Panc1 (cell line): ENCODE data around the gene KLF5. TPM values are rescaled to one million over a fixed set of nuclear protein-coding genes. Genes with fewer than 3 reads are reported as not detected.

Source experiments
- ATAC-seq: fragments of 200-7000 bp; cut with Tn5 transposase; 2 replicates; pipeline ENCODE4 v1.9.1; 2020; ENCODE audit warnings: mild to moderate bottlenecking, moderate library complexity
- BruUV-seq: library from RNA; stranded (reverse); fragments of 400-500 nt; replicated peaks from 2 replicates; lab custom pipeline; 2021; lab: Mats Ljungman, UMichigan
- CTCF ChIA-PET: fragments of 300-600 bp; sonication (Branson Sonifier 250); formaldehyde crosslinking; loops from one replicate; lab custom pipeline; 2022; ENCODE audit warnings: antibody characterized with exemption; lab: Charles Lee
- POLR2A ChIA-PET: fragments of 300-600 bp; sonication (Branson Sonifier 250); formaldehyde crosslinking; loops from one replicate; lab custom pipeline; 2022; ENCODE audit warnings: antibody characterized with exemption; lab: Charles Lee
- DNase-seq: peaks from one replicate; pipeline ENCODE4 v3.0.0-alpha.2; 2010; ENCODE audit warnings: low read depth, low spot score
- H3K27ac ChIP-seq: 2 replicates; pipeline ENCODE4 v1.5.1; 2011; ENCODE audit warnings: mild to moderate bottlenecking, low read length, inconsistent platforms
- H3K27me3 ChIP-seq: fragments of 200-500 bp; sonication (Bioruptor generic); 2 replicates; pipeline ENCODE4 v1.6.0; 2014; ENCODE audit warnings: low read length, inconsistent platforms; ENCODE audit not compliant: control insufficient read depth, insufficient read depth
- H3K36me3 ChIP-seq: fragments of 200-500 bp; sonication (Bioruptor generic); 2 replicates; pipeline ENCODE4 v1.5.1; 2014; ENCODE audit warnings: inconsistent platforms, mild to moderate bottlenecking, low read length, moderate library complexity; ENCODE audit not compliant: control insufficient read depth, insufficient read depth
- H3K4me1 ChIP-seq: 2 replicates; pipeline ENCODE4 v1.5.1; 2011; ENCODE audit warnings: inconsistent platforms, mild to moderate bottlenecking, low read length, moderate library complexity; ENCODE audit not compliant: control insufficient read depth, insufficient read depth
- H3K4me3 ChIP-seq, 2 experiments: 2 replicates each; pipeline ENCODE4 v1.5.1; 2011 to 2012; ENCODE audit warnings: low read depth in 2 of 2, low read length in 2 of 2, mild to moderate bottlenecking in 2 of 2, inconsistent platforms in 1 of 2, moderate library complexity in 1 of 2
- H3K9me3 ChIP-seq: fragments of 200-500 bp; sonication (Bioruptor generic); 2 replicates; pipeline ENCODE4 v1.5.1; 2014; ENCODE audit warnings: low read depth, mild to moderate bottlenecking, inconsistent platforms, low read length, moderate library complexity; ENCODE audit not compliant: control insufficient read depth, insufficient read depth
- POLR2AphosphoS5 ChIP-seq: IDR thresholded peaks from 2 replicates; pipeline ENCODE4 v1.6.1; 2012; ENCODE audit warnings: mild to moderate bottlenecking, low read depth, low read length, moderate library complexity
- SIN3A ChIP-seq: IDR thresholded peaks from 2 replicates; pipeline ENCODE4 v1.6.1; 2012; ENCODE audit warnings: low read depth, mild to moderate bottlenecking, low read length, moderate library complexity, borderline replicate concordance; ENCODE audit not compliant: insufficient read depth
- TCF7L2 ChIP-seq: IDR thresholded peaks from 2 replicates; pipeline ENCODE4 v1.6.1; 2011; ENCODE audit warnings: mild to moderate bottlenecking, low read depth, low read length, inconsistent platforms
- in situ Hi-C: cut with HindIII; loops from 2 replicates; pipeline ENCODE4 v1.10.0; 2016; ENCODE audit warnings: low sequenced_read_pairs, low pct_unique_long_range_greater_than_20kb
- intact Hi-C: fragments of 100-400 bp; cut with micrococcal nuclease; formaldehyde crosslinking; loops from one replicate; pipeline ENCODE4 v1.10.0; 2022; ENCODE audit not compliant: unreplicated experiment
- total RNA-seq: library from RNA; stranded (reverse); gene quantifications from one replicate; pipeline ENCODE4 v1.2.1, GENCODE V29; 2021; ENCODE audit not compliant: unreplicated experiment
- TF ChIP-seq, protein P1 (sequence below), 2 experiments: IDR thresholded peaks; 2 replicates each; pipeline ENCODE4 v1.6.1; 2011 to 2012; ENCODE audit warnings: low read depth in 2 of 2, control low read depth in 1 of 2, low read length in 1 of 2, mild to moderate bottlenecking in 1 of 2, moderate library complexity in 1 of 2; ENCODE audit not compliant: insufficient read depth in 1 of 2
- TF ChIP-seq, protein P2 (sequence below): fragments of 450-650 bp; IDR thresholded peaks from 2 replicates; pipeline ENCODE4 v1.5.1; 2017; ENCODE audit warnings: mild to moderate bottlenecking

The KLF5 gene
- total RNA-seq, 1 experiment from 2014 or later: 1.5 TPM

DNA sequence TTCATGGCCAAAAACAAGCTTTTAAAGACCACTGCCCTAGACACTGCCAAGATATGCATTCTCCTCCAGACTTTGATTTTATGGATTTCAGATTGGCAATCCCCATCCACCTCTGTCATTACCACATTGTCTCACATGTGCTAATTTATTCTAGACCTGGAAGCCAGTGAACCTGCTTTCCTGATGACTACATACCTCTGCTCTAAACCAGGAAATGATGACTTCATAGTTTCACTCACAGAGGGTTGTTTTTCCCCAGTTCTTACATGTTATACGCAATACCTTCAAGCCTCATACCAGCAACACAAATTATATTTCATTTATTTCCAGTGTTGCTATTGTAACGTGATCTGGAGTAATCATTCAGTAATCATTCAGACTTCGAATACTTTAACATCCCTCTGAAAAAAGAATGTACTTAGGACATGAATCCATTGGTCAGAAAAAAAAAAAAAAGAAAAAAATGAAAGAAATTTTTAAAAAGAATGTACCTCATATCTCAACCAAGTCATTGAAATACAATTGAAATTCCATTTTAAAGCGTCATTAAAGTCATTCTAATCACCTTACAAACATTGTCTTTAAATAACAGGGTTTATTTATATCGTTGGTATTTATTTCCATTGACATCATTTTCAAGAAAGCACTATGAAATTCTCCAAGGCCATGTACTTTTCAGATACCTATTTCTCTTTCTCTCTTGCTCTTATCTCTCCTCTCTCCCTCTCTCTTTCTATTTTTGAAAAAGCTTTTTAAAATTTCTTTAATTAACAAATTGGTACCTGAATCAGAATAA lies 33.4 kb upstream of the KLF5 start:
- Histone ChIP-seq H3K36me3 (no peaks in the 10 kb centered on the region), H3K9me3 (no peaks in the 10 kb centered on the region), H3K4me1 (no peaks in the 10 kb centered on the region), H3K4me3 (no peak overlapping the region), H3K27ac (no peak overlapping the region), H3K27me3 (no peaks in the 10 kb centered on the region)
- POLR2A ChIA-PET: no interaction called here
- BruUV-seq: no TSS peak
- TF ChIP-seq SIN3A (no peak), TCF7L2 (no peak), POLR2AphosphoS5 (no peak)
- TF ChIP-seq, protein P1, sequence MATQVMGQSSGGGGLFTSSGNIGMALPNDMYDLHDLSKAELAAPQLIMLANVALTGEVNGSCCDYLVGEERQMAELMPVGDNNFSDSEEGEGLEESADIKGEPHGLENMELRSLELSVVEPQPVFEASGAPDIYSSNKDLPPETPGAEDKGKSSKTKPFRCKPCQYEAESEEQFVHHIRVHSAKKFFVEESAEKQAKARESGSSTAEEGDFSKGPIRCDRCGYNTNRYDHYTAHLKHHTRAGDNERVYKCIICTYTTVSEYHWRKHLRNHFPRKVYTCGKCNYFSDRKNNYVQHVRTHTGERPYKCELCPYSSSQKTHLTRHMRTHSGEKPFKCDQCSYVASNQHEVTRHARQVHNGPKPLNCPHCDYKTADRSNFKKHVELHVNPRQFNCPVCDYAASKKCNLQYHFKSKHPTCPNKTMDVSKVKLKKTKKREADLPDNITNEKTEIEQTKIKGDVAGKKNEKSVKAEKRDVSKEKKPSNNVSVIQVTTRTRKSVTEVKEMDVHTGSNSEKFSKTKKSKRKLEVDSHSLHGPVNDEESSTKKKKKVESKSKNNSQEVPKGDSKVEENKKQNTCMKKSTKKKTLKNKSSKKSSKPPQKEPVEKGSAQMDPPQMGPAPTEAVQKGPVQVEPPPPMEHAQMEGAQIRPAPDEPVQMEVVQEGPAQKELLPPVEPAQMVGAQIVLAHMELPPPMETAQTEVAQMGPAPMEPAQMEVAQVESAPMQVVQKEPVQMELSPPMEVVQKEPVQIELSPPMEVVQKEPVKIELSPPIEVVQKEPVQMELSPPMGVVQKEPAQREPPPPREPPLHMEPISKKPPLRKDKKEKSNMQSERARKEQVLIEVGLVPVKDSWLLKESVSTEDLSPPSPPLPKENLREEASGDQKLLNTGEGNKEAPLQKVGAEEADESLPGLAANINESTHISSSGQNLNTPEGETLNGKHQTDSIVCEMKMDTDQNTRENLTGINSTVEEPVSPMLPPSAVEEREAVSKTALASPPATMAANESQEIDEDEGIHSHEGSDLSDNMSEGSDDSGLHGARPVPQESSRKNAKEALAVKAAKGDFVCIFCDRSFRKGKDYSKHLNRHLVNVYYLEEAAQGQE (IDR thresholded peaks at IDR 0.05; ENCODE audit: insufficient read depth in 1 of 2, low read depth in 2 of 2, low read length in 1 of 2): no peak
- TF ChIP-seq, protein P2, sequence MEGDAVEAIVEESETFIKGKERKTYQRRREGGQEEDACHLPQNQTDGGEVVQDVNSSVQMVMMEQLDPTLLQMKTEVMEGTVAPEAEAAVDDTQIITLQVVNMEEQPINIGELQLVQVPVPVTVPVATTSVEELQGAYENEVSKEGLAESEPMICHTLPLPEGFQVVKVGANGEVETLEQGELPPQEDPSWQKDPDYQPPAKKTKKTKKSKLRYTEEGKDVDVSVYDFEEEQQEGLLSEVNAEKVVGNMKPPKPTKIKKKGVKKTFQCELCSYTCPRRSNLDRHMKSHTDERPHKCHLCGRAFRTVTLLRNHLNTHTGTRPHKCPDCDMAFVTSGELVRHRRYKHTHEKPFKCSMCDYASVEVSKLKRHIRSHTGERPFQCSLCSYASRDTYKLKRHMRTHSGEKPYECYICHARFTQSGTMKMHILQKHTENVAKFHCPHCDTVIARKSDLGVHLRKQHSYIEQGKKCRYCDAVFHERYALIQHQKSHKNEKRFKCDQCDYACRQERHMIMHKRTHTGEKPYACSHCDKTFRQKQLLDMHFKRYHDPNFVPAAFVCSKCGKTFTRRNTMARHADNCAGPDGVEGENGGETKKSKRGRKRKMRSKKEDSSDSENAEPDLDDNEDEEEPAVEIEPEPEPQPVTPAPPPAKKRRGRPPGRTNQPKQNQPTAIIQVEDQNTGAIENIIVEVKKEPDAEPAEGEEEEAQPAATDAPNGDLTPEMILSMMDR: no peak
- in situ Hi-C loops: no loop called here
- CTCF ChIA-PET: no interaction called here
- intact Hi-C loops: no loop called here
- no peak for ATAC-seq
- no peak for DNase-seq

DNA sequence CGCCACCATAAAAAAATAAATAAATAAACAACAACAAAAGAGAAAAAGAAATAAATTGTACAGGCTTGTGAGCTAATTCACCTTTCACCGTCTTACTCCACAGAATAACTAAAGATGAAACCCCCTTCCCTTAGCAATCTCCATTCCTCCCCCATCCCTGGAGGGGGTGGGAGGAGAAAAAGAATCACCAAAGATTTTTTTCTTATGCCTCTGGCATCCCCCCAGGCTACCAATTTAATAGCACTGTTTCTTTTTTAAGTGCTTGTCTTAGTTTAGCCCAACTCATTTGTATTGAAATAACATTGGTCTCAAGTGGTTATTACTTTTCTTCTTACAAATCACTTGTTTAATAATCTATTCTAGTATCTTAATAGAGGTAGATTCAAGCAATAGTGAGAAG lies 23.9 kb upstream of the KLF5 start:
- no TSS peak for BruUV-seq
- intact Hi-C loops (no loop called here), in situ Hi-C loops (no loop called here)
- ChIA-PET POLR2A (no interaction called here), CTCF (interaction anchor here (0.7 kb wide), 1 partner anchor 19 kb away, joined by 3 read pairs; no protein-coding TSS in a partner anchor)
- DNase-seq (no peak), ATAC-seq (no peak)
- Histone ChIP-seq H3K27ac (no peak overlapping the region), H3K36me3 (no peaks in the 10 kb centered on the region), H3K27me3 (no peaks in the 10 kb centered on the region), H3K9me3 (no peaks in the 10 kb centered on the region), H3K4me3 (no peak overlapping the region), H3K4me1 (no peaks in the 10 kb centered on the region)
- TF ChIP-seq SIN3A (no peak), TCF7L2 (no peak), POLR2AphosphoS5 (no peak)
- TF ChIP-seq, protein P2: no peak
